Lower leg skin (tissue), 4 donors: ENCODE measurements around the gene DDO. TPM values are rescaled to one million over a fixed set of nuclear protein-coding genes. Genes with fewer than 3 reads are reported as not detected.

Source experiments
- DNase-seq, 2 donors: peaks; one replicate each; pipeline ENCODE4 v3.0.0-alpha.2; 2019; ENCODE audit warnings: low spot score in 2 of 2
- H3K4me3 ChIP-seq: fragments of 200-600 bp; sonication (generic); 2 replicates; pipeline ENCODE4 v1.5.1; 2017; ENCODE audit warnings: mild to moderate bottlenecking, low read depth; ENCODE audit not compliant: poor library complexity, severe bottlenecking
- POLR2A ChIP-seq, 2 donors: fragments of 450-650 bp; IDR thresholded peaks; one replicate each; pipeline ENCODE4 v1.6.1; 2016 to 2017; ENCODE audit warnings: antibody characterized with exemption in 2 of 2, mild to moderate bottlenecking in 1 of 2, moderate library complexity in 1 of 2
- WGBS, 2 donors: methylation state at CpG; one replicate each; pipeline ENCODE4 v1.1.5; 2018; 5-methylcytosine and 5-hydroxymethylcytosine counted together
- intact Hi-C: fragments of 100-400 bp; cut with DNase I; formaldehyde crosslinking; loops from one replicate; pipeline ENCODE4 v1.15.0; 2023; ENCODE audit warnings: low total_unique reads
- total RNA-seq, 4 donors: library from RNA; depleted of rRNA; stranded (reverse); fragments of >200 nt; gene quantifications; one replicate each; pipeline ENCODE4 v1.1.0, GENCODE V29; 2016
- TF ChIP-seq, protein P1 (sequence below), 3 donors: fragments of 450-650 bp; IDR thresholded peaks; one replicate each; pipeline ENCODE4 v1.5.1; 2016; ENCODE audit warnings: antibody characterized with exemption in 3 of 3, mild to moderate bottlenecking in 3 of 3, moderate library complexity in 2 of 3

DDO gene
- total RNA-seq, 4 donors from 2014 or later, result 0.17 to 1.2 (median 0.91) TPM; not detected in 1

DNA sequence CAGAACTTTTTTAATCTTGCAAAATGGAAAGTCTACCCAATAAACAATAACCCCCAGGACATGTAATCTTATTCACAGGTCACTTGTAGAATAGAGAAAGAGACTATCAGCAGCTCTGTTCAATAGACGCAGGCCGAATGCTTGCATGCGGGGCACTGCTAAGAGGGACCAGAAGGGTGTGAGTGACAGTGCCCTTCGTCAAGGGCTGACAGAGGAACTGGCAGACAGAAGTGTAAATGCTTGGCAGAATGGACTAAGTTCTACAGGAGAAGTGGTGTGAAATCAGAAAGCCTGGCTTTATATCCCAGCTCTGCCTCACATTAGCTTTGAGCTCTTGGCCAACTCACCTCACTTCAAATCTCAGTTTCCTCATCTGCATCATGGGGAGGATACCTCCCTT is 21.0 kb downstream of the DDO start:
- no peak for DNase-seq
- no peak overlapping the region for H3K4me3 ChIP-seq
- WGBS, 2 donors, result 95 to 100% methylated on average over 4 of the region's 4 CpGs
- intact Hi-C loops, result loop anchor here (5.0 kb wide), 1 partner anchor 692 kb away; no protein-coding TSS in a partner anchor
- no peak for TF ChIP-seq POLR2A (IDR thresholded peaks at IDR 0.05)
- TF ChIP-seq, protein P1, sequence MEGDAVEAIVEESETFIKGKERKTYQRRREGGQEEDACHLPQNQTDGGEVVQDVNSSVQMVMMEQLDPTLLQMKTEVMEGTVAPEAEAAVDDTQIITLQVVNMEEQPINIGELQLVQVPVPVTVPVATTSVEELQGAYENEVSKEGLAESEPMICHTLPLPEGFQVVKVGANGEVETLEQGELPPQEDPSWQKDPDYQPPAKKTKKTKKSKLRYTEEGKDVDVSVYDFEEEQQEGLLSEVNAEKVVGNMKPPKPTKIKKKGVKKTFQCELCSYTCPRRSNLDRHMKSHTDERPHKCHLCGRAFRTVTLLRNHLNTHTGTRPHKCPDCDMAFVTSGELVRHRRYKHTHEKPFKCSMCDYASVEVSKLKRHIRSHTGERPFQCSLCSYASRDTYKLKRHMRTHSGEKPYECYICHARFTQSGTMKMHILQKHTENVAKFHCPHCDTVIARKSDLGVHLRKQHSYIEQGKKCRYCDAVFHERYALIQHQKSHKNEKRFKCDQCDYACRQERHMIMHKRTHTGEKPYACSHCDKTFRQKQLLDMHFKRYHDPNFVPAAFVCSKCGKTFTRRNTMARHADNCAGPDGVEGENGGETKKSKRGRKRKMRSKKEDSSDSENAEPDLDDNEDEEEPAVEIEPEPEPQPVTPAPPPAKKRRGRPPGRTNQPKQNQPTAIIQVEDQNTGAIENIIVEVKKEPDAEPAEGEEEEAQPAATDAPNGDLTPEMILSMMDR (IDR thresholded peaks at IDR 0.05), result no peak

DNA sequence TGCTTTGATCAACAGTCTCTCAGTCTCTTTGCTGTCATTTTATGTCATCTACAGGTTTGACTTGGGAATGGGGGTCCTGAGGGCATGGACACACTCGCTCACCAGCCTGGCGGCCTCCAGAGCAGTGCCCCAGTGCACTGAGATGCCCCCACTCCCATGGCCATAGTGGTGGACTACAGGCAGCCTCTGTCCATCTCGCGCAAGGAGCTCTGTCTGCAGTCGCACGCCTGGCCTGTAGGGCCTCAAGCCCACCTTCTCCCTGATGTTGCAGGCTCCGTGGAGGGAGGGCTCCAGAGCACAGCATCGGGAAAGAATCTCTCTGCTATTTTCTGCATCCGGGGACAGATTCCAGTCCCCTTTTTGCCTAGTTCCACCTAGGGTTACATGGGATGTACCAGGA is 22.6 kb downstream of the DDO start:
- TF ChIP-seq POLR2A (IDR thresholded peaks at IDR 0.05), result no peak
- TF ChIP-seq, protein P1 (IDR thresholded peaks at IDR 0.05), result no peak
- DNase-seq, result no peak
- 78 to 84% methylated on average over 9 of the region's 9 CpGs for WGBS, 2 donors
- intact Hi-C loops, result loop anchor here (5.0 kb wide), 1 partner anchor 690 kb away; no protein-coding TSS in a partner anchor
- no peak overlapping the region for H3K4me3 ChIP-seq

DNA sequence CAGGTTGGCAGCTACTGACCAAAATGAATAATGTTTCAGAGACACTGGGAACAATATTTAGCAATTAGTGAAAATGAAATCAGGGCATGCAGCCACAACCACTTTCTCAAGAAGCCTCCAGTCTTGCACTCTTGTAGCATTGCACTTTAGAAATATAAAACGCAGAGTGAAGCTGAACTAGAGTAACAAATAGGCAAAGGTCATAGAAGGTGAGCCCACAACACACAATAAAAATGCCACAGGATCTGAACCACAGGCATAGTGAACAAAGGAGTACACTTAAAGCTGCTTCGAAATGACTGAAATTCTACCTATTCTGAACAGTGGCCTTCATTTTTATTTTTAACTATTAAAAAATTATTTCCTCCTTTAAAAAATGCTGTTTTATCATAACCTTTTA is 25.0 kb downstream of the DDO start:
- 26 to 34% methylated on average over 2 of the region's 2 CpGs for whole genome bisulfite sequencing, 2 donors
- intact Hi-C loops, result loop anchor here (5.0 kb wide), 1 partner anchor 688 kb away; no protein-coding TSS in a partner anchor

DNA sequence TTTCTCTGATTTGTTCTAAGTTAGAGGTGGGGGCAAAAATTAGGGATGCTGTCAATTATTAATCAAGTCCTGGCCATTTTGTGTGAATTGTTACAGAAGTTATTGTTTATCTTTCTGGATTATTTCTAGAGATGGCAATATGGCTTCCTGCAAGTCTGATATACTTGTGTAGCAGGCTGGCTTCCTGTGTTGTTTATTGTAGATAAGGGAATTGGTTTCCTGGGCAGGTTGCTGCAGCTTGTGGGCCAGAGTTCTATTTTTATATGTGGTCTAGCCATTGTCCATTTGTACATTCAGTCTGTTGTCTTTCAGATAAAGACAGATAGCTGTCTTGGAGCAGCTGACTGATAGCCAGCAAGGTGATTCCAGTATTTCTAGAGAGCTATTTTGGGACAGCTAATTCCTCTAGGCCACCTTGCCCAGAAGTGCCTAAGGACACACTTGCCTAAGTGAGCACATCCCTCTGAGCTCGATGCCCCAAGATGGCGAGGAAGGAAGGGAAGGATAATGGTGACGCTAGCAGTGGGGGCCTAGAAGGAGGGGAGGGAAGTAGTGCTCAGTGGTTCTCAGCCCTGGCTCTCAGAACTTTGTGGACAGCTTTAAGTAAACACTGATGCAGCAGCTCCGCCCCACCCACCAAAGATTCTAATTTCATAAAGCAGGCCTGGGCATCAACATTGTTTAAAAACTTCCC is 25.5 kb downstream of the DDO start:
- no peak for TF ChIP-seq POLR2A (IDR thresholded peaks at IDR 0.05)
- TF ChIP-seq, protein P1 (IDR thresholded peaks at IDR 0.05), result no peak
- WGBS, 2 donors, result 75 to 77% methylated on average over 4 of the region's 4 CpGs

More for the DNA sequence above, 25.0 kb downstream of the DDO start:
- no peak for DNase-seq
- no peak overlapping the region for H3K4me3 ChIP-seq
- TF ChIP-seq, protein P1 (IDR thresholded peaks at IDR 0.05), result no peak
- no peak for TF ChIP-seq POLR2A (IDR thresholded peaks at IDR 0.05)

DNA sequence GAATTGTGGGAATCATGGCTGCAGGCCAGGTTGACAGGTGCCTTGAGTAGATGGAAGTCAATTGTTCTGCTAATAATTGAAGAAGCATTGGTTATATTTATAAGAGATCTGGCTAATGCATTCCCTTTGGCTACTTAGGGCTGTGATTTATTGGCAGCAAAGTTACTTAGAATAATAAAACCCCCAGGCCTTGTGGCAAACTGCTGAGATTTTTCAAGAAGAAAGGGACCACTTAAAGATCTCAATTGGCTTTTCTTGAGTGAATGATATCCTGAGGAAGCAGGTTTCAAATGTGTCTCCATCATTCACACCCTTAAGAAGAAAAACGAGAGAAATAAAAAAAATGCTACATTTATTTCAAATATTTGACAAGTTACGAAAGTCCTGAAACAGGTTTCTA is 27.4 kb downstream of the DDO start:
- 78% methylated on average over 2 of the region's 2 CpGs for WGBS, 2 donors
- intact Hi-C loops, result no loop called here
- no peak for DNase-seq
- no peak overlapping the region for H3K4me3 ChIP-seq
- TF ChIP-seq, protein P1 (IDR thresholded peaks at IDR 0.05), result no peak
- no peak for TF ChIP-seq POLR2A (IDR thresholded peaks at IDR 0.05)

More for the DNA sequence above, 25.5 kb downstream of the DDO start:
- H3K4me3 ChIP-seq, result no peak overlapping the region
- no peak for DNase-seq
- intact Hi-C loops, result loop anchor here (5.0 kb wide), 1 partner anchor 688 kb away; no protein-coding TSS in a partner anchor
